Measurements from ENCODE around the gene CASP8AP2.

The CASP8AP2 gene

DNA sequence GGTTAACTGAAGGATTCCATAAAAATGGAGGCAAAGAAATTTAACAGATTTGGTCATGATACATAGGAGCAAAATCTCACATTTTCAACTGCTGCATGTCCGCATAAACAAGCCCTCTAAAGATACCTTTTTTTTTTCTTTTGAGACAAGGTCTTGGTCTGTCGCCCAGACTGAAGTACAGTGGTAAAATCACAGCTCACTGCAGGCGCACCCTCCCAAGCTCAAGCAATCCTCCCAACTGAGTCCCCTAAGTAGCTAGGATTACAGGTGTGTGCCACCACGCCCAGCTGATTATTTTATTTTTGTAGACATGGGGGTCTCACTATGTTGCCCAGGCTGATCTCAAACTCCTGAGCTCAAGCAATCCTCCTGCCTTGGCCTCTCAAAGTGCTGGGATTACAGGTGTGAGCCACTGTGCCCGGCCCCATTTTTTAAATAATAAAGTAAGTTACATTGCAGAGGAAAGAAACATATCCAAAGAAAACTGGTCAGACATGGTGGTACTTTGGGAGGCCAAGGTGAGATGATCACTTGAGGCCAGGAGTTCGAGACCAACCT is 23.8 kb upstream of the CASP8AP2 start:
- TF ChIP-seq, protein P1, sequence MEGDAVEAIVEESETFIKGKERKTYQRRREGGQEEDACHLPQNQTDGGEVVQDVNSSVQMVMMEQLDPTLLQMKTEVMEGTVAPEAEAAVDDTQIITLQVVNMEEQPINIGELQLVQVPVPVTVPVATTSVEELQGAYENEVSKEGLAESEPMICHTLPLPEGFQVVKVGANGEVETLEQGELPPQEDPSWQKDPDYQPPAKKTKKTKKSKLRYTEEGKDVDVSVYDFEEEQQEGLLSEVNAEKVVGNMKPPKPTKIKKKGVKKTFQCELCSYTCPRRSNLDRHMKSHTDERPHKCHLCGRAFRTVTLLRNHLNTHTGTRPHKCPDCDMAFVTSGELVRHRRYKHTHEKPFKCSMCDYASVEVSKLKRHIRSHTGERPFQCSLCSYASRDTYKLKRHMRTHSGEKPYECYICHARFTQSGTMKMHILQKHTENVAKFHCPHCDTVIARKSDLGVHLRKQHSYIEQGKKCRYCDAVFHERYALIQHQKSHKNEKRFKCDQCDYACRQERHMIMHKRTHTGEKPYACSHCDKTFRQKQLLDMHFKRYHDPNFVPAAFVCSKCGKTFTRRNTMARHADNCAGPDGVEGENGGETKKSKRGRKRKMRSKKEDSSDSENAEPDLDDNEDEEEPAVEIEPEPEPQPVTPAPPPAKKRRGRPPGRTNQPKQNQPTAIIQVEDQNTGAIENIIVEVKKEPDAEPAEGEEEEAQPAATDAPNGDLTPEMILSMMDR (IDR thresholded peaks at IDR 0.05) = no peak

DNA sequence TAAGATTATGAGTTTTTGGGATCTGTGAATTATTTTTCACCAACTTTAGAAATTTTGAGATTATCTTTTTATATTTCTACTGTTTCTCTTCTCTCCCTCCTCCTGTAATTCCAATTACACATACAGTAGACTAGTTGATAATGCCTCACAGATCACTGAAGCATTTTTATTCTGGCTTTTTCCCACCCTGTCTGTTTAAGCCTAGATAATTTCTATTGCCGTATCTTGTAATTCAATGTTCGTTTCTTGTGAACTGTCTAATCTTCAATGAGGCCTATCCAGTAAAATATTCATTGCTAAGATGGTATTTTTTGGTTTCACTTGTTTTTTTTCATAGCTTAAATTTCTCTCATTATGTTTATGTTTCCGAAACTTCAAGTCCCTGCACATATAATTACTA is 22.1 kb upstream of the CASP8AP2 start:
- TF ChIP-seq, protein P1 (IDR thresholded peaks at IDR 0.05) = no peak

DNA sequence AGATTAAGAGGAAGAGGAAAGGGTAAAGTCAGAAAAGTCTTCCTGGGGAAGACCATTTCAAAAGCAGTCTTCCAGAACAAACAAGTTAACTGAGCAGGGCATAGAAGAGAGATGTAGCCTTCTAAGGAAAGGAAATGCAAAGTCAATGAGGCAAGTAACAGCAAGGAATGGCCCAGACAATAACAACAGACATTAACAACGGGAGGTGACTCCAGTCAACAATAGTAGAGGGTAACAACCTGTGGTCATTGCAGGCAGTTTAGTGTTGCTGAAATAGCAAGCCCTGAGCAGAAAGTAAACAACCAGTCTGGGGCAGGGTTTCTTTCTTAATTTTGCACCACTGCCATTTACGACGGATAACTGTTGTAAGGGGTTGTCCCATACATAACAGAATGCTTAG is 12.2 kb upstream of the CASP8AP2 start:
- TF ChIP-seq, protein P1 (IDR thresholded peaks at IDR 0.05) = no peak

DNA sequence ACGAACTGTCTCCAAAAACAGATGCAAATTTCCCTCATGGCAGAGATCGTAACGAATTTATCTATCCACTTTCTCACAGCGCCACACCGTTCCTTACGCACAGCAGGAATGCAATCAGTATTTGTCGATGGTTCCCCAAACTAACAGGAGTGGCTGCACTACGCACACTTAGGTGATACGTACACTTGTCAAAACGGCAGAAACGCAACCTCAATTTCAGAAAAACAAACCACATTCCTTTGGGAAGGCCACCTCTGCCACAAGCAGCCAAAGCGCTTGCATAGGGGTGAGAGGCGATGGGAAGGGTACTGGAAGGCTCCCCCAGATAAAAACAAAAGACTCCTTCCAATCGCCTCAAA is 10.7 kb upstream of the CASP8AP2 start:
- TF ChIP-seq, protein P1 (IDR thresholded peaks at IDR 0.05) = no peak

DNA sequence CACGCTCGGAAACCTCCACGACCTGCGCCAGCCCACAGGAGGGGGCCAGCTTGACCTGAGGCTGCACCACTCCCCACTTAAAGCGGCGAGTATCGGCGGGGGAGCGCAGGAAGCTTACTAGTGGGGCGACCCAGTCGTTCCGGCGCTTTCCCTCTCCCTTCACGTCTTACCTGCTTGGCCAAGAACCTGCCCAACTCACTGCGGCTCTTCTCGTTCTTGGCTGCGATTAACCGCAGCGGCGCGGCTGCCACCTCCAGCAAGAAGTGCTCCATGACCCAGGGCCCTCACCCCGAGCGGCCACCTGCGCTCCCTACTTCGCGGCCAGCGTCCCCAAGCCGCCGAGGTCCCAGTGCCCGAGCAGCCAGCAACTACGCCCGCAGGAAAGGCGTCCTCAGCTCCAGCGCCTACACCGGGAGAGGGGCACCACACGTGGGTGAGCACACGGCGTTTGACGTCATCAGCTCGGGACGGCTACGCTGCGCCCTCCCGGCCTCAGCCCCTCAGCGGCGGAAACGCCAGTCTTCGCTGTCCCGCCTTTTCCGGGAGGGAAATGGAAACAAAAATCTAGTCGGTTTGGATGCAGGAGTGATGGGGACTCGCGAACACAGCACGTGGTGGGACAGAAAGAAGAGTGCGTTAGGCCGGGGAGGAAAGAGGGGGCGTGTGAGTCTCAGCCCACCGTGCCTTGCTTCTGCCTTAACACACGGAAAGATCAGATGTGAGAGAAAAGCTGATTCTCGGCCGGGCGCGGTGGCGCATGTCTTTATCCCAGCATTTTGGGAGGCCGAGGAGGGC is 10.1 kb upstream of the CASP8AP2 start, which contains the start of gene MDN1:
Gene MDN1 (minus strand): TSS at position 459 of the 795 bp plus-strand sequence. CDS start 187 bp downstream, at position 272.
- TF ChIP-seq, protein P1 (IDR thresholded peaks at IDR 0.05) = no peak

DNA sequence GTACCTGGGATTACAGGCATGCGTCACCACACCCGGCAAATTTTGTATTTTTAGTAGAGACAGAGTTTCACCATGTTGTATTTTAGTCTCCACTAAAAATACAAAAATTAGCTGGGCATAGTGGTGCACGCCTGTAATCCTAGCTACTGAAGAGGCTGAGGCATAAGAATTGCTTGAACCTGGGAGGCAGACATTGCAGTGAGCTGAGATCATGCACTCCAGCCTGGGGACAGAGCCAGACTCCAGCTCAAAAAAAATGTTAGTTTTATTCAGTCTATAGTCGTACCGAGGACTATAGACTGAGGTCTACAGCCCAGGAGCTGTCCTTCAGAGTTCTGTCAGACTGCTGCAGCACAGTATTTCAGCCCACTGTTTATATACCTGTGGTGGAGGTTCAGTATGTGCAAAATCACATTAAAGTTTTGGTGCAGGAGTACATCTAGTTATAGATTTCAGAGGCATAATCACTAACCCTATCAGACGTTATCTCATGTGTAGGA is 3.6 kb upstream of the CASP8AP2 start:
- TF ChIP-seq, protein P1 (IDR thresholded peaks at IDR 0.05) = no peak

DNA sequence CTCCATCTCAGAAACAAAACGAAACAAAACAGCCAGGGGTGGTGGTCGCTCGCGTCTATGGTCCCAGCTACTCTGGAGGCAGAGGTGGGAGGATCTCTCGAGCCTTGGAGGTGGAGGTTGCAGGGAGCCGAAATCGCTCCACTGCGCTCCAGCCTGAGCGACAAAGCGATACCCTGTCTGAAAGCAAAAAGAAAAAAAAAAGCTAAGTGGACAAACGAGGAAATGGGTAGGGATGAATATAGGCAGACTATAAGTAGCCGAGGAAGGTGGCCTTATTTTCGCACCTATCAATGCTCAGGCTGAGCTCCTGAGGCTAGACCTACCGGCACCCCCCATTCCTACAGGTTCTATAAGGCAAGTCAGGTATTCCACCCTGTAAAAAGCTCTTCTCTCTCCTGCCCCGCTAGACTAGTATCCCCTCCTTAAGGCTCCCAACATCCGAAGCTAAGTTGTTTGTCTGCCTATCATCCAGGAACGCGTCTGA is 650 bp upstream of the CASP8AP2 start:
- TF ChIP-seq, protein P1 (IDR thresholded peaks at IDR 0.05) = no peak

Measured in LNCAP (cell line).